CD4-positive, alpha-beta T cell treated with Interleukin-12 subunit alpha and Interleukin-12 subunit beta, for 1 hour (primary cell): ENCODE results near the gene PTPRF.
"Not testable (repeated sequence)": the region's sequence is repeated elsewhere in the genome, so short reads cannot be mapped to it uniquely, and the experiment has no call there.

Experiments
- DNase-seq: peaks from one replicate; pipeline ENCODE4 v3.0.0-alpha.2; 2020

PTPRF gene

DNA sequence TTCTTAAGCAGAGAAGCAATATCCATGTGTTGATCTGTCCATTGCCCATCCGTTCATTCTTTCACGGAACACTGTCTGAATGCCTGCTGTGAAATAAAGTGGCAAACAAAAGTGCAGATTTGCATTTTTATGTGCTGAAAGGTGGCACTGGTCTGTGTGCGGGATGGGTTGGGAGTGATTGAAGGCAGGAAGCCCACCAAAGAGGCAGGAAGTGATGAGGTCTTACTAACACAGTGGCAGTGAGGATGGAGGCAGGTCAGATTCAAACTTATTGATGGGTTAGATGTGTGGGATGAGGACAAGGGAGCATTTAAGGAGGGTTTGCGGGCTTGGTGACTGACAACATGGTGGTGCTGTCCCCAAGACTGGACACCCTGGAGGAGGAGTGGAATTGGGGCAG lies 8.3 kb downstream of the PTPRF start:
- DNase-seq = no peak

DNA sequence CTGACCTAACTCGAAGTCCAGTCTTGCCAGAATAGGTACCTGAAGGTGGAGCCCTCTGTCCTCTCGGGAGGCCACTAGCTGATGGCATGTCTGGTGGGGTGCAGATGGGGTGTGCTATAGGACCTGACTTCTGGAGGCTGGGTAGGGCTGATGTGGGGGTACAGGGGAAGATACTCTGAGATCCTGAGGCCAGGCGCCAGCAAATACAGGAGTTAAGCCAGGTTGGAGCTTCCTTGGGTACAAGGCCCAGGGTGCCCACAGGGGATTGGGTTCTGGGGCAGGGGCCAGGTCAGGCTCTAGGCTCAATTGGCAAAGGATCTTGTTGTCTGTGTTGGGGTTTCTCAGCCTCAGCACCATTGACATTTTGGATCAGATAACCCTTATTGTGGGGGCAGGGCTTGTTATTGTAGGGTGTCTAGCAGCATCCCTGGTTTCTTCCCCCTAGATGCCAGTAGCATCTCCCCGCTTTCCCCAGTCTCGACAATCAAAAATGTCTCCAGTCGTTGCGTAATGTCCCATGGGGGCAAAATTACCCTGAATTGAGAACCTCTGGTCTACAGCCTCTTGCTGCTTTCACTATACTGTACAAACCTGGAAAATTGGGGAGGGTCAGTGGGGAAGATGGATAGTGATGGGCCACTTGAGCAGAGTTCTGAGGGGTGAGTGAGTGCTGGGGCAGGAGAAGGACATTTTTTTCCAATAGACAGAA lies 9.2 kb downstream of the PTPRF start:
- no peak for DNase-seq

DNA sequence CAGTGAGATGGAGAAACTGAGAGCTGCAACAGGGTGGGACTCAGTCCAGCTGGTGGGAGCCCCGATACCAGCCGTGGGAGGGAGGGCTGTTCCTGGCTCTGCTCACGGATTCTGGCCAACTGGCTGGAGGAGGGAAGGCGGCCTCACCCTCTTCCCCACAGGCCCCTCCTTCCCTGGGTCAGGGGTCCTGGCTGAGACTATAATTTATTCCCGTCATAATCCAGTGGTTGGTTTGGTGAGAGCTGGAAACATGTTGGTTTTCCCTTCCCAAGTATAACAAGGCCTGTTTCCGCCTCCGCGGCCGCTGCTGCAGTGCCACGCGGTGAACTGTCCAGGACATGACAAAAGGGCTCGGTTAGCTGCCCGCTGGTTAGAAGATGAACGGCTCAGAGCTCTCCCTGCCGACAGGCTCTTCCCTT lies 10.0 kb downstream of the PTPRF start:
- no peak for DNase-seq

DNA sequence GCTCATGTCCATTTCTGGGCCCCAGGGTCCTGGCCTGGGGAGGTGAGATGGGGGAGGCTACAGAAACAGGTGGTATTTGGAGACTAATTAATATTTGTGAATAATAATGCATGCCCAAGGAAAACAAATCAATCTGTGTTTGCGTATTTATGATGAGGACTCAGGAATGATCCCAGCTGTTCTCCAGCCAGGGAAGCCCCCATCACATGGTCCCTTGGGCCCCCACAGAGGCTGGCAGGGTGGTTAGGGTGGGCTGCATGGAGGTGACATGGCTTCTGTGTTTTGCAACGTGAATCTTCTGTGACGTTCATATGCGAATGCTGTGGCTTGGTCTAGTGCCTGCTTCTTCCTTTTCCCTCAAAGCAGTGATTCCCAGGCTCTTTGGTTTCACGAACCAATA lies 10.5 kb downstream of the PTPRF start:
- no peak for DNase-seq

DNA sequence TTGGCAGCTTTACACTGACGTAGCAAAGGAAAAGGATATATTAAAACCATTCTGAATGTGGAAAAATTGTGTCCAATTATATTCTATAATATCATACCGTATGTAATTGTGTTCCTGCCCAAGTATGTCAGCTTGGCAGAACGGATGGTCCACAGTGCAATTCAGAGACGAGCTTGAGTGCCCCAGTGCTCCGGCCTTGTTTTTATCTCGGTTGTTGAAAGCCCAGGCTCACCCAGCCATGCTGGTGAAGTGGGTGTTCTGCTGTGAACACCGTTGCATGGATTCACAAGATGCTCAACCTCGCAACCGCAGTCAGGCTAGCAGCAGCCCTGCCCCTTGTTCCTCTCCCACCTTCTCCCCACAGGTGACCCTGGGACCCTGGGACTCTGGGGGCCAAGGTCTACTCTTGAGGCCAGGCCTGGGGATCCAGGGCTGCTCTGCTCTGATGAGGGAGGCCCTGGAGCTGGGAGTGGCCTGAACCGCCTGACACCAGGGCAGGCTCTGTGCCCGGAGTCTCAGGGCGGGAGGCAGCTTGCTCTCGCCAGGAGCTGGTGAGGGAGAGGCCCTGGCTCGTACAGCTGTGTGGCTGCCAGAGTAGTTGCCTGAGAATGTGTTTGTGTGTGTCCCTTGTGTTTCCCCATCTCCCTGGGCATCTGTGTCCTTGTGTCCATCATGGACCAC lies 11.2 kb downstream of the PTPRF start:
- no peak for DNase-seq

DNA sequence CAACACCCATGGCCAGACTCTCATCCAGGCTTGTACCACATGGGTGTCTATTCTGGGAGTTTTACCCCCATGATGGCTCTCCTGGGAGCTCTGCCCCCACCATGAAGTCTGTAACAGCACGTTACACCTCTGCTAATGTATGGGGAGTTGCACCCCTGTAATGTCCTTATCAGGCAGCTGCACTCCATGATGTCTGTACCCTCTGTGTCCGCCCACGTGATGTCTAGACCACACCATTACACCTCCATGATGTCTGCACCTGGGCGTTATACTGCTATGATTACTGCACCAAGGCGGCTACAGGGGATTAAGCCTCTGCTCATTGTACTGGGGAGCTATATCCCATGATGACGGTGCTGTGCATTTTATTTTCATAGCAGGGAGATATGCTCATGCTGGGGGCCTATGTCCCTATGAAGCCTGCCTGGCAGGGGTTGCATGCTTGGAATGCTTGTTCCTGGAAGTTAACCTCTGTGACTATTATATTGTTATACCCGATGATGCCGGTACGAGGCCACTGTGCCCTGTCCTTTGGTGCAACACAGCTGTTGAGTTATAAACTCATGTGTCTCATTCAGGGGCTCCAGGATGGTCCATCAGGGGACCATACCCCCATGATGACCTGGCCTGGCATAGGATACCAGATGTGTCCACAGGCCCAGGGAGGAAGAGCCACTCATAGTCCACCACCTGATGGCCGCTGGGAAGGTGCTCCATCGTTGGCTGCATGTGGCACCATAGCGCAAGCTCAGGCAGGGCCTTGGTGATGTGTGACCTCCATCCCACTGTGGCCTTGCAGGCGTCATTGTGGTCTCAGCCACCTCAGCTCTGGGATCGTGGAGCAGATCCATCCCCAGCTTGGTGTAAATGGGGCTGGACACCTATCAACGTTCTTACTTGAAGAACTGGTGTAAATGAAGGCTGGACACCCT lies 12.1 kb downstream of the PTPRF start:
- DNase-seq = no peak

DNA sequence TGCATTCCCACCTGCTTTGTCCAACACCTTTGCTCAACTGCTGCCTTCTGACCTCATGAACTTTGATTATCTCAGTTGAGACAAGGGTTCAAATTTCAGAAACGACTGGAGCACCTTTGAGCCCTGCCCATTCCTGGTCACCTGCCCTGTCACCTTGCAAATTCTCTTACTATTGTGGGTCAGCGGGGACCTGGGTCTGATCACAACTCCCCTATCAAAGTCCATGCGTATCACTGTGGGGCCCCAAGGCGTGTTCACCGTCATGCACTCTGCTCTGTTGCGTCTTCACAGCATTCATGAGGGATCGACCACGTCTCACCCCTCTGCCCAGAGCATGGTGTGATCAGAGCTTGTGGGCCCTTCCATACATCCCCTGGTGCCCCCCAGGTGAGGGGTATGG lies 12.9 kb downstream of the PTPRF start:
- DNase-seq = no peak

DNA sequence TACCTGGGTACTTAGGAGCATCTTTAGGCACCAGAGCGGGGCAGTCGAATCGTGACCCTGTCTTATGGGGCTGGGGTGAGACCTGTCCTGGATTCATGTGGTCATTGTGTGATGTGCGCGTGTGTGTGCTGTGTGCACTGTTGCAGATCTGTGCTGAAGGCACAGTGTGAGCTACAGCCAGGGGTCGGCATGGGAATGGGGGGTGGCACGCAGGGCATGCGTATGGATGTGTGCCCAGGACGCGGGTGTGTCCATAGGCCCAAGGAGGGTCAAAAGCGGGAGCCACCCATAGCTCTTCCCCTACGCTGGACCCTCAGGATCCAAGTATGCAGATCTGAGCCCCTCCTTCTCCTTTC lies 14.6 kb downstream of the PTPRF start:
- no peak for DNase-seq

DNA sequence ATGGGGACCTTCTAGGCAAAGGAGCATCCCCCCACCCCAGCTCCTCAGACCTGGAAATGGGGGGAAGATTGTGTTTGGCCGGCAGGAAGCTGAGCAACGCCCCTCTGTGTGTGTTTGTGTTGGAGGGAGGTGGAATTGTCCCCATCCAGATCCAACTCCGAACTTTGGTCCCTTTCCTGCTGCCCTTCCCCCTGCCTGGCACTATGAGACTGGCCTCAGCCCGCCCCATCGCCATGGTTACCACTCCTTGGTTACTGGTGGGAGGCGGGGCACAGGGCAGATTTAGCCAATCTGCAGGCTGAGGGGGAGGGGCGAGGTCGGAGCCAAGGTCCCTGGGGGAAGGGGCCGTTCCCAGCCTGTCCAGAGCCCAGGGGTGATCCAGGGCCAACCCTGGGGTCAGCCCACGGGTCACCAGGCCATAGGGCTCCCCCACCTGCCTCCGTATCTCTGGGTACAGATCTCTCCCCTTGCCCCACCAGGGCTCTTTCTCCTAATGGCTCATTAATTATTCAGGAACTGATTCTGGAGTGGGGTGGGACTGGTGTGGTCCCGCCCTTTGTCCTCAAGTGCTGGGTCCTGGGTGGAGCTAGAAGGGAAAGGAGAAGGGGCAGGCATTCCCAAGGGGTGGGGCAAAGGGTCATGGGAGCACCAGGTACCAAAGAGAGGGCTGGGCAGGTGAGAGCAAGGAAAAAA lies 15.2 kb downstream of the PTPRF start:
- DNase-seq = no peak

DNA sequence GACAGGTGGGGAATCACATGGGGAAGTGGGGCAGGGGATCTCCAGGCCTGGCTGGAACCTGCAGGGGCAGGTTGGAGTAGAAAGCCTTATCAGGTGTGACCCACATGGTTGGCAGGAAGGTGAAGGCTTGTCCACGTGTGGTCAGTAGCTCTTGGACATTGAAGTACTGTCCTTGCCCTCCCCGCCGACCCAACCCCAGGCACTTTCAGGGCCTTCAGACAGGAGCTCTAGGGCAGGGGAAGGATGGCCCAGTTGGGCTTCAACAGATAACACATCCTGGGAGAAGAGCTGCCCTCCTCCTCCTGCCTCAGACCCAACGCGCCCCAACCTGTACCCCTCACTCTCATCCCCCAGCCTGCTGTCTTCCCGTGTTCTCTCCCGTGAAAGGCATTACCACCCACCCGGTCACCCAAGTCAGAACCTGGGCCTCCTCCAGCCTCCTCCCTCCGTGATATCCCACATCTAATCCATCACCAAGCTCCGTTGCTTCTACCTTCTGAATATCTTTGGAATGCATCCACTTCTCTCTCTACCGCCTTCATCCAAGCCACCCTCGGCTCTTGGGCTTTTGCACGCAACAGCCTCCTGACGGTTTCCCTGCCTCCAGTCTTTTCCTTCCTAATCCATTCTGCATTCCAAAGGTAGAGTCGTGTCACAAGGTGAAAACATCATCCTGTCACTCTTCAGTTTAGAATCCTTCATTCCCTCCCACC lies 15.9 kb downstream of the PTPRF start:
- DNase-seq = no peak

DNA sequence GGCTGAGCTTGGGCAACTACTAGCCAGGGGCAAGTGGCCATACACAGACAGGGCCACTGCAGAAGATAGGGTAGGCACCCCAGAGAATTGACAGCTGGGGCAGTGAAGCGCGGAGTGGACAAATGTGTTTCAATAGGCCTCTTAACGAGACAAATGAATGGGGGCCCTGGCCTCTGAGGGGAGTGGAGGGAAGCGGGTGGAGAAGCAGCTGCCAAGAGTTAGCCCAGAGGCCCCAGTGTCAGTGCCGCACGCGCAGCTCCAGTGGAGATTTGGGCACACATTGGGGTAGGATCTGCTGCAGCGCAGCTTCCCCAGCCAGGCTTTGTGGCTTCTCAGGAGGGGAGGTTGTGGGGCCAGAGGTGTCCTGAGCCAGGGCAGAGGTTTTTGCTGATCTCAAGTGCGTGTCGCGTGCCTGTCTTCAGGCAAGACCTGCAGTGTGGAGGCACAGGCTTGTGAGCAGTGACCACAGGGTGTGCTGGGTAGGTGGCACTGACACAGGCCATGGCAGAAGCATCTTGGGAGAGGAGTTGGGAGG lies 16.9 kb downstream of the PTPRF start:
- no peak for DNase-seq

DNA sequence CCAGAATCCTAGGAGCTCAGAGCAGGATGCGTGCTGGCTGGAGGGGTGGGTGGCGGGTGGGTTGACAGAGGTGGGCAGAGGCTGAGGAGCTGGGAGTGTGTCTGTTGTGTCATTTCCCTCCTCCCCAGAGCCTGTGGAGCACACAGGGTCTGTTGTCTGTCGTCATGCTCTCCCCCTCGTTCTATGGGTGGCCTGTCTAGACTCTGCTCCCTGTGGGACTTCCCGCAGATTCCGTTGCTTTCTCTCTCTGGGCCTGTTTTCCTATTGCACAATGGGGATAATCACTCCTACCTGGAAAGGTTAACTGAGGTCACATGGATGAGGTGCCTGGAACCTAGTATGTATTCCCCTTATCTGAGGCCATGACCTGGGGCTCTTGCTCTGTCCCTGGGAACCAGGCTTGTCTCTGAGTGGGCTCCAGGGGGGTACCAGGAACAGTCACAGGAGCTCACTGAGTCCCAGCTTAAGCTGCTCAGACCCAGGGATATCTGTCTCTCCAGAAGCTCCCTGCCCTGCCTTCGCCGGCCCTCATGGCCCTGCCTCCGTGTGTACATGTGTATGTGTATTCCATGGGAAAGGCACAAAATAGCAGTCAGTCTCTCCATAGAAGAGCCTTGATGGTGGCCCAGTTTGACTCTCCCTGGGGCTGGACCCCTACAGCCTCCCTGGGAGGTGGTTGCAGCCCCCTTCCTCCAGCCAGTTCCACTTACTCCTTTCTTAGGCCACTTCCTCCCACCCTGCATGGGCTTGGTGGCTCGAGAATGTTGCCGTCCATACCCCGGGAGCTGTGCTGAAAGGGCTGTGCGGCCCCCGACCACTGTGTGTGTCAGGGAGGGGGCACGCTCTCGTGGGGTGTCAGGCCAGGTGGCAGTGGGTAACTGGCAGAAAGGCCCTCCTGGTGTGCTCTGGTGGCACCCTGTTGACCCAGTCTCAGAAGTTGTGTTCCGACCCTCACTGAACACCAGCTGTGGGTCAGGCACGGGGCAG lies 17.9 kb downstream of the PTPRF start:
- DNase-seq = no peak

DNA sequence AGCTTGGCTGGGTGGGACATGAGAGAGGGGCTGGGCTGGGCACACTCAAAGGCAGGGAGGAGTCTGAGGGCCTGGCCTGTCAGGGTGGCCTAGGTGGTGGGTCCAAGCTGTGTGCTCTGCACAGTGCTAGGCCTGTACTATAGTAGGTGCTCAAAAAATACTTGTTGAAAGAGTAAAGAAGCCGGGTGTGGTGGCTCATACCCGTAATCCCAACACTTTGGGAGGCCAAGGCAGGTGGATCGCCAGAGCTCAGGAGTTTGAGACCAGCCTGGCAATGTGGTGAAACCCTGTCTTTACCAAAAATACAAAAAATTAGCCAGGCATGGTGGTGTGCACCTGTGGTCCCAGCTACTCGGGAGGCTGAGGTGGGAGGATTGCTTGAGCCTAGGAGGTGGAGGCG lies 18.7 kb downstream of the PTPRF start:
- DNase-seq = not testable (repeated sequence)

DNA sequence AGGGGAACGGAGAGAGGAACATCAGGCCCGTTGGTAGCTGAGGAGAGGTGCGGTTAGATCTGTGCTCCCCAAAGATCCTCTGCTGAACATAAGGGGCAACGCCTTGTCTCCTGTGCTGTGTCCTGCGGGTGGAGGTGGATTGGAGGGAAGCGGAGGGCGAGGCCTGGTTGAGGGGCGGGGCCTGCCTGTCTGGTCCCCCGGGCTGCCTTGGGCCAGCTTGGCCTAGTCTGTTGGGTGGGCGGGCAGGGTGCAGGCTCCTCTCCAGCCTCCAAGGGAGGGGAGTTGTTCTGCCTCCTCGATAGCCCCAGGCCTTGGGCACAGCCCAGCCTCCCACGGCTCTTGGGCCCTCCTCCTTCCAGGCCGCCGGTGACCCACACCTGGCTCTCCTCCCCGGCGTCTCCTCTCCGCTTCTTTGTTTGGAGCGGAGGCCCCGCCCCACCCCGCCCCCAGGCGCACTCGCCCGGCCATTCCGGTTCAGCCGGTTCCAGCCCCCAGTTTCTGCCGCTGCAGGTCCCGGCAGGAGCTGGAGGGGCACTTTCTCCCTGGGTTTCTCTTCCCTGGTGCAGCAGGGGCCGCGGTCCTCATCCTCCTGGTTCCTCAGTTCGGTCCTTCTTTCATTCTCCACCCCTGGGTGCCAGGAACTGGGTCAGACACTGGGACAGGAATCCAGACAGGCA lies 19.4 kb downstream of the PTPRF start:
- no peak for DNase-seq

DNA sequence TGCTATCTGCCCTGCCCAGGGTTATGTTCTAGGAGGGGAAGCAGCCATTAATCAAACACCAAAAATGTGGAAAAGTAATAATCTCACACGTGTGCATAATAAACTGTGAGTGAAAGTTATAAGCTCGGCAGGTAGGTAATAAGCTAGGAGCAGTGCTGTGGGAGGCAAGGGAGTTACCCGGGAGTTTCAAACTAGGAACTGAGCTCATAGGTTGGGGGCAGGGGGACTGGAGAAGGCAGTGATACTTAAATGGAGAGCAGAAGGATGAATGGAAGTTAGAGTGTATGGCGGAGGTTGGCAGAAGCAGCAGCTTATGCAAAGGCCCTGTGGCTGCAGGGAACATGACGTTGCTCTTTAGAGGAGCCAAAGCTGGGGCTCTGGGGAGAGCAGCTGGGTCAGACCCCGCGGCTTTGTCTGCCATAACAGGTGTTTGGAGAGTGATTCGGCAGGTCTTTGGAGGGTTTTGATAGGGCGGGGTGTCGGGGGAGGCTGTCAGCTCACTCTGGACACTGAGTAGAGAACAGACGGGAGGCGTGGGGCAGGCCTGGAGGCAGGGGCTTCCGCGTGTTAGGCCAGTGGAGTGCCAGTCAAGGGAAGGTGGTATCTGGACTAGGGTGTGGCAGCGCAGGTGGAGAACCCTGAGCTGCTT lies 20.0 kb downstream of the PTPRF start:
- DNase-seq = no peak

DNA sequence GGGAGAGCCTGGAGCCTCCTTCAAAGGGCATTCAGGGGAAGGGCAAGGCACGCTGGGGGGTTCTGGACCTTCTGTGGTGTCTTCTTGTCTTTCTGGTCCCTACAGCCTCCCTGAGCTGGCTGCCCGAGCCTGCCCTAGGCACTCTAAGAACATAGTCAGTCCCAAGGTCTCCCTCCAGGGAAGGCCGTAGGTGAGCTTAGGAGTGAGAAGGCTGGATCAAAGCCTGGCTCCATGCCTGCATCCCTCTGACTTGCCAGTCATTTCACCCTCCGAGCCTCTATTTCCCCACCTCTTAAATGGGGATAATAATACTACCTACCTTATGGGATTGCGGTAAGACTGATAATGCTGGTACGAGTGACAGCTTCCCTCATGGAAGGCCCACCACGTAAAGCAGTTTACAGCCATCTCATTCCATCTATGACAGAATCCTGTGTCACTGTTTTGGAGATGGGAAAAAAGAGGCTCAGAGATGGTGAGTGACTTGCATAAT lies 20.8 kb downstream of the PTPRF start:
- DNase-seq = no peak

DNA sequence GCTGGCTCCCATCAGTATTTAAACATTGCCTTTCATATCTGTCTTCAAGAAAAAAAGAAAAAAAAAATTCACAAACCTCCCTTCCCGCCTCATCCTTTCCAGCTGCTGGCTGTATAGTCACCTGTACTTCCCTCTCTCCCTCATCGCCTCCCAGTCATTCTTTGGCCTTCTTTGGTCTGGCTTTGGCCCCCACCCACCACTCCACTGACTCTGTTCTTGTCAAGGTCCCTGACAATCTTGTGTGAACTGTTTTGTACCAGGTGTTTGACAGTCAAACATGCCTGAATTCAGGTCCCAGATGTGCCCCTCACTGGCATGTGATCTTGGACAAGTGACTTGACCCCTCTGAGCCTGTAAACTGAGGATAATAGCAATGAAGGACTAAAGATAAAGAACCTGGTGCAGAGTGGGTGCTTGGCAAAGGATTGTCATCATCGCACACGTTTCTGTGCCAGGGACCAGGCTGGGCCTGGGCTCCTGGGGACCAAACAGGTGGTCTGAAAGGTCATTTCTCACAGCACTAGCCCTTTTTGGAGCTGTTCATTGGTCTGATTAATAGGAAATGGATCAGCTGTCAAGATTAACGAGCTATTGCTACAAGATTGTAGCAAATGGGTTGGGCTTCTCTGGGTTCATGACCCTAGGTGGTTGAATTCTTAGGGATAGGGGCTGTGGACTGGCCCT lies 21.5 kb downstream of the PTPRF start:
- no peak for DNase-seq

DNA sequence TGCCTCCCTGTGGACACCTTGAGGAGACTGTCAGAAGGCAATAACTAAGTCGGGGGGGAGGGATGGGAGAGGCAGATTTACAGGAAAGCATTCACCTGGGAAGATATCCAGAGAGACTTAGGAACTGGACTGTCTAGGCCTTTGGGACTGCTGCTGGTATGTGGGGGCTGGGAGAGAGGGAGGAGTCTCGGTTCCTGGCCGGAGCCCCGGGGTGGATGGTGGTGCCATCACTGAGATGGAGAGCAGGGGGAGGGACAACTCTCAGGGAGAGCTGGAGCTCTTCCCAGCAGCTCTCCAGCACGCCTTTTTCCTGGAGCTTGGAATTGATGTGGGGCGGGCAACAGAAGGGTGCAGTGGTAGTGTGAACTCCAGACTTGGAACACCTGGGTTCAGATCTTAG lies 22.1 kb downstream of the PTPRF start:
- DNase-seq = no peak

DNA sequence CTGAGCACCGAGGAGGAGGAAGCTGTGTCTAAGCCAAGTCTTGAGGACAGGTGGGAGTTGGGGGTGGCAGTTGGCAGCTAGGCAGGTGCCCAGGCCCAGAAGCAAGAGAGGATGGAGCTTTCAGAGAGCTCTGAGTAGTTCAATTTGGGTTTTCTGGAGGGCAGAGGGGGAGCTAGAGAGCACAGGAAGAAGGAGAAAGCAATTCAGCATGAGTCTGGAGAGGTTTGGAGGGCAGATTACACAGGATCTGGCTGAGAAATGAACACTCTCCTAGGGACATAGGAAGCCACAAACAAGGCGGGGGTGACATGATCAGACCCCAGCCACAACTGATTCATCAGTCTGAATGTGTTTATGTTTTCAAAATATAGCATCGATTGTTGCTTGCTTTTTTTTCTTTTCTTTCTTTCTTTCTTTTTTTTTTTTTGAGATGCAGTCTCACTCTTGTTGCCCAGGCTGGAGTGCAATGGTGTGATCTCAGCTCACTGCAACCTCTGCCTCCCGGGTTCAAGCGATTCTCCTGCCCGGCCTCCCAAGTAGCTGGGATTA lies 23.8 kb downstream of the PTPRF start:
- peak; percentile 29 for DNase-seq
